Activated T-cell treated with anti-CD3 and anti-CD28 coated beads, Interleukin-2, amount 50 U/mL, for 1 hour (primary cell): ENCODE data around the gene TNXB.

Experiments
- DNase-seq: peaks from one replicate; pipeline ENCODE4 v3.0.0-alpha.2; 2020

The TNXB gene, protein sequence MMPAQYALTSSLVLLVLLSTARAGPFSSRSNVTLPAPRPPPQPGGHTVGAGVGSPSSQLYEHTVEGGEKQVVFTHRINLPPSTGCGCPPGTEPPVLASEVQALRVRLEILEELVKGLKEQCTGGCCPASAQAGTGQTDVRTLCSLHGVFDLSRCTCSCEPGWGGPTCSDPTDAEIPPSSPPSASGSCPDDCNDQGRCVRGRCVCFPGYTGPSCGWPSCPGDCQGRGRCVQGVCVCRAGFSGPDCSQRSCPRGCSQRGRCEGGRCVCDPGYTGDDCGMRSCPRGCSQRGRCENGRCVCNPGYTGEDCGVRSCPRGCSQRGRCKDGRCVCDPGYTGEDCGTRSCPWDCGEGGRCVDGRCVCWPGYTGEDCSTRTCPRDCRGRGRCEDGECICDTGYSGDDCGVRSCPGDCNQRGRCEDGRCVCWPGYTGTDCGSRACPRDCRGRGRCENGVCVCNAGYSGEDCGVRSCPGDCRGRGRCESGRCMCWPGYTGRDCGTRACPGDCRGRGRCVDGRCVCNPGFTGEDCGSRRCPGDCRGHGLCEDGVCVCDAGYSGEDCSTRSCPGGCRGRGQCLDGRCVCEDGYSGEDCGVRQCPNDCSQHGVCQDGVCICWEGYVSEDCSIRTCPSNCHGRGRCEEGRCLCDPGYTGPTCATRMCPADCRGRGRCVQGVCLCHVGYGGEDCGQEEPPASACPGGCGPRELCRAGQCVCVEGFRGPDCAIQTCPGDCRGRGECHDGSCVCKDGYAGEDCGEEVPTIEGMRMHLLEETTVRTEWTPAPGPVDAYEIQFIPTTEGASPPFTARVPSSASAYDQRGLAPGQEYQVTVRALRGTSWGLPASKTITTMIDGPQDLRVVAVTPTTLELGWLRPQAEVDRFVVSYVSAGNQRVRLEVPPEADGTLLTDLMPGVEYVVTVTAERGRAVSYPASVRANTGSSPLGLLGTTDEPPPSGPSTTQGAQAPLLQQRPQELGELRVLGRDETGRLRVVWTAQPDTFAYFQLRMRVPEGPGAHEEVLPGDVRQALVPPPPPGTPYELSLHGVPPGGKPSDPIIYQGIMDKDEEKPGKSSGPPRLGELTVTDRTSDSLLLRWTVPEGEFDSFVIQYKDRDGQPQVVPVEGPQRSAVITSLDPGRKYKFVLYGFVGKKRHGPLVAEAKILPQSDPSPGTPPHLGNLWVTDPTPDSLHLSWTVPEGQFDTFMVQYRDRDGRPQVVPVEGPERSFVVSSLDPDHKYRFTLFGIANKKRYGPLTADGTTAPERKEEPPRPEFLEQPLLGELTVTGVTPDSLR (N-terminal part only)

DNA sequence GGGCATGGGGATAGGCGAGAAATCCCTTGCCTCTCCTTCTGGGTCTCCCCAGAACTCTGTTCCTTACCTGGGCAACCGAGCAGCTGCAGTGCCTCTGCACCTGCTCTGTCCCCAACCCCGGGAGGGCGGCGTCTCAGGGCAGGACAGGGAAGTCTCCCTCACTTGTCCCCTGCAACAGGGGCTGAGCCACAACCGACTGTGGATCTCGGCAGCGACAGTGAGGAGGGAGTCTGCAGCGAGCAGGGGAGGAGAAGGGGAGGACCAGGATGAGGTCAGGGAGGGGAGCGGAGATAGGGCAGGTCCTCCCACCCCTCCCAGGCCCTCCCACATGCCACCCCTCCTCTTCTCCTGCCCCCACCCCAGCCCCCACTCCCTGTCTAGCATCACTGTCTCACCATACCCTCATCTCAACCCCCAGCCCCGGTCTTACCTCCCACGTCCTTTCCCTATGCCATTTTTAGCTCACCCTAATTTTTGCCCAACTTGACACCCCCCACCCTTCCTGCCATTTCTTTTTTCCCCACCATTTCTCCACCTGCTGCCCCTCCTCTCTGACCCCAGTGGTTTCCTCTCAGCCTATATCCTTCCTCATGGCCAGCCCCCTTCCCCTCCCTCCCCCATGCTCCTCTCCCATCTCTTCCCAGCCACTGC lies at the start of gene TNXB:
Gene TNXB, minus strand, starts transcription at position 225 of the 651 bp plus-strand sequence. CDS start 11,140 bp downstream, outside the sequence.
- no peak for DNase-seq

DNA sequence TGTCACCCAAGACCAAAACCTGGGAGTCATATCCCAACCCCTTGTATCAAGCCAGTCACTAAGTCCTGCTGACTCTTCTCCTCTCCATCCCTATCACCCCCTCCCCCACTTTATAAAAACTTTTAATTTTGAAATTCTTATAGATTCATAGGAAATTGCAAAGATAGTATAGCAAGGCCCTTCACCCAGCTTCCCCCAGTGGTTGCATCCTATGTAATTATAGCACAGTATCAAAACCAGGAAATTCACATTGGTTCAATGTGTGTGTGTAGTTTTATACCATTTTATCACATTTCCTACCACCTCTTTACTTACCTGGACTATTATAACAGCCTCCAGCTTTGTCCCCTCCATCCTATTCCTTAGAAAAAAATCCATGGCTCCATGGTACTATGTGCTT lies 48.9 kb upstream of the TNXB start:
- DNase-seq, result no peak

DNA sequence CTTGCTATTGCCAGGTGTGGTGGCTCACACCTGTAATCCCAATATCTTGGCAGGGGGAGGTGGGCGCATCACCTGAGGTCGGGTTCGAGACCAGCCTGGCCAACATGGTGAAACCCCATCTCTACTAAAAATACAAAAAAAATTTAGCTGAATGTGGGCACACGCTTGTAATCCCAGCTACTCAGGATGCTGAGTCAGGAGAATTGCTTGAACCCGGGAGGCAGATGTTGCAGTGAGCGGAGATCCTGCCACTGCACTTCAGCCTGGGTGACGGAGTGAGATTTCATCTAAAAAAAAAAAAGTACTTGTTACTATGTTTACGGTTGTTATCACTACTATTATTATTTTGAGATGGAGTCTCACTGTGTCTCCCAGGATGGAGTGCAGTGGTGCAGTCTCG lies 47.8 kb upstream of the TNXB start:
- no peak for DNase-seq

DNA sequence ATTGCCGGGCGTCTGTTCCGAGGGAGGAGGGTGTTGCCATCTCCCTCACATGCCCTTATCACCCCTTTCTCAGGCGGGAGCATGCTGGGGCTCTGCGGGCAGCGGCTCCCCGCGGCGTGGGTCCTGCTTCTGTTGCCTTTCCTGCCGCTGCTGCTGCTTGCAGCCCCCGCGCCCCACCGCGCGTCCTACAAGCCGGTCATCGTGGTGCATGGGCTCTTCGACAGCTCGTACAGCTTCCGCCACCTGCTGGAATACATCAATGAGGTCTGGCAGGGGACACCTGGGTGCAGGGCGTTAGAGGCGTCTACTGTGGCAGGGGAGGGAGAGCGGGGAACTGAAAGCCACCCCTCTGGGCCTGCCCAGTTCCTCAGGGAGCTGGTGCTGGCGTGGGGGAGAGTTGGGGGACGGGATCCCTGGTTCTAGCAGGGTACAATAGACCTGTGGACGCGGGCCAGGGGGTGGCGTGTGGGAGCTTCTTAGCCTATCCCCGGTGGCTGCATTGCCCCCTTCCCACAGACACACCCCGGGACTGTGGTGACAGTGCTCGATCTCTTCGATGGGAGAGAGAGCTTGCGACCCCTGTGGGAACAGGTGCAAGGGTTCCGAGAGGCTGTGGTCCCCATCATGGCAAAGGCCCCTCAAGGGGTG lies 45.5 kb upstream of the TNXB start:
- DNase-seq, result peak; percentile 66

DNA sequence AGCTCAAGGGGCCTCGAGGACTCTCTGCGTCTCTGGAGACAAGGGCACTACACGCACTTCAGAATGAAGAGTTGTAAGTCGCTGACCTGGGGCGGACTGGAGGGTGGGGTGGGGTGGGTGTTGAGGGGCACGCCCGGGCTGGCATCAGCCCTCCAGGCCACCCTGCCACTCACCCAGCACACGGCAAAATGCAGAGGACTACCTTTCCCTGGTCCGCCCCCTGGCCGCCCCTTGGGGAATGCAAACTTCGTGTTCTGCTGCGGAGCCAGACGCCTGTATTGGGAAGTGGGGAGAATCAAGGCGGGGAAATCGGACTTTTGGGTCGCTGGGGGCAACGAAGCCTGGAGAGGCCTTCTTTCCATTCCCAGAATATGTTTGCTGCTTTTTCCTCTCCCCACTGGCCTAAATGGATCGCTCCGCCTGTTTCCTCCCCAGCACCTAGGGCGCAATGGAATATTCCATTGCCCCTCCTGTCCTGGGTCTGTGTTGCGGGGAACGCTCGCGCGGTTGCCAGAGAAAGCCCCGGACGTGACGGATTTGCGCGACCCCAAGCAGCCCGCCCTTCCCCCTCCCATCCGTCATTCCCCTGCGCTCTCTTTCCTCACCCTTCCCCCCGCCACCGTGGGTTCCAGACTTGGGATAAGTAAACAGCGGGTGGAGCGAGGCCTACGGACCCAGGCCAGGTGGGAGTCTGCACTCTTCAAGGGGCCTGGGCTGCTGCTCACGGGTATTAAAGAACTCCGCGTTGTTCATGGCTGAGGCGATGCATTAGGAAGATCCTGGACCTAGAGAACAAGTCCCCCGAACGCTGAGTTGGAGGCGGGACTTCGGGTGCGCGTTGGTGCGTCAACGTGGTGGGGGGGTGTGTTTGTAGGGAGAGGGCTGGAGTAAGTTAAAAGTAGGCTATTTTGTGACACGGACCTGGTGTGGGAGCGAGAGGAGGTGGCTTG lies 44.7 kb upstream of the TNXB start, which contains the start of gene PPT2:
Gene PPT2, plus strand, starts transcription at position 578 of the 950 bp plus-strand sequence. CDS start 454 bp downstream, outside the sequence.
- peak; percentile 75 for DNase-seq

DNA sequence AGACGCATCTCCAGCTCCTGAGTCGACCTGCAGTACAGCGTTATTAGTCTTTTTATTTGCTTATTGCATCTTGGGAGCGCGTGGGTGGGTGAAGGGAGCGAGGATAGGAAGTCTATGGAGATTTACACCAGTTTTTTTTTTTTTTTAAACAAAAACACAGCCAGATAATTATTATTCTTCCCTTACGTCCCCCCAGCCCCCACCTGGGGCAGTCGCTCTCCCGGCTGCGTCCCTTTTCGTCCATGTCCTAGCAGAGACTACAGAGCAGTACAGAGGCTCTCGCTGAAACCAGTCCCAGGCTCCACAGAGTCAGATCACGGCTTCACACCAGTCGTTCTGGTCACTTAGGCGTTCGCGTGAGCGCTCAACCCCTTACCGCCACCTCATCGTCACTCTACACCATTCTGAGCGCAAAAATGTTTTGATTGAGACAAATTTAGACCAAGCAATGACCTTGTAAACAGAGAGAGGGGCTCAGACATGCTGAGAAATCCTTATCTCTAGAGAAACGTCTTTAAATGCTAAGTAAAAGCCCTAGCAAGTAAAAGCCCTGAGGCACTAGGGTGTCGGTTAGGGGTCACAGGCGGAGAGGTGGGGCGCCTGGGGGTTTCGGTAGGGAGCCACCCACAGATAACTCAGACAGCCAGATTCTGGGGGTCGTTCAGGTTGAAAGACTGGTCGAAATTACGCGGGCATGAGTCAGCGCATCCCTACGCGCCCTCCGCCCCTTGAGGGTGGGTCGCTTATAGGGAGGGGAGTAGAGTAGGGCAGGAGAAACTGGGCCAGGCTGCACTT lies 43.8 kb upstream of the TNXB start:
- no peak for DNase-seq

DNA sequence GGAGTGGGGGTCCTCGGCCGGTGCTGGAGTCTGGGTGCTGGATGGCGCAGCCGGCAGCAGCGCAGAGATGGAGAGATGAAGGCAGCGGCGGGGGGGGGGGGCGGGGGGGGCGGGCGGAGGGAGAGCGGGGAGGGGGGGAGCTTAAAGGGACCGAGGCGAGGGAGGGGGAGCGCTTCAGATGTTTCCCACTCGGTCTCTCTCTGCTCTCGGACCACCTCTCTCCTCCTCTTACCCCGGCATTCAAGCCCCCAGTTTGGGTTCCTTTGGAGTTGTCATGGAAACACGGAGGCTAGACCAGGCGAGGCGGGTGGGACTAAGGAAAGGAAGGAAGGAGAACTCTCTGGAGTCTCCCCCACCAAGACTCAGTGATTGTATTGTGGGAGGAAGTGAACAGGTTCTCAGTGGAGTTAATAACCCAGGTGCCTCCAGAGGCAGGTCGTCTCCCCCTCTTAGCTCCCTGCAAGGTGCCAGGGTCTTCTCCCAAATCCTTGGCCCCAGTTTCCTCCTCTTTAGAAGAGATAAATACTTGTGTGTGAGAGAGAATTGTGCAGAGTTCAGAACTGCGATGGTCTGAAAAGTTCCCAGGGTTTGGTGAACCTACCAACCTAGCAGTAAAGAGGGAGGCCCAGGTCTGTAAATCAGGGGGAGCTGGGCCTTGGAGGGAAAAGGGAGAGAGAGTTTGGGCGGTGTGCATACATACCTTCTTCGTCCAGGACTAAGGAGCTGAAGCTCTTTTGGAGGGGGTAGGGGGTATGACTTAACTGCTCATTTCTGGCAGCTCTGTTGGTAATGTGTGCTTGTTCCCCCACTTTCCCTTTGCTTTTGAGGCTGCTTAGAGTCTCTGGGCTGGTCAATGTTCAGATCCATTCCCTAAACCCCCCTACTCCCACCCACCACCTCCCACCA lies 43.0 kb upstream of the TNXB start, which contains the start of gene PRRT1:
Gene PRRT1, minus strand, starts transcription at position 77 of the 906 bp plus-strand sequence. CDS start 112 bp downstream, outside the sequence.
- peak; percentile 35 for DNase-seq

DNA sequence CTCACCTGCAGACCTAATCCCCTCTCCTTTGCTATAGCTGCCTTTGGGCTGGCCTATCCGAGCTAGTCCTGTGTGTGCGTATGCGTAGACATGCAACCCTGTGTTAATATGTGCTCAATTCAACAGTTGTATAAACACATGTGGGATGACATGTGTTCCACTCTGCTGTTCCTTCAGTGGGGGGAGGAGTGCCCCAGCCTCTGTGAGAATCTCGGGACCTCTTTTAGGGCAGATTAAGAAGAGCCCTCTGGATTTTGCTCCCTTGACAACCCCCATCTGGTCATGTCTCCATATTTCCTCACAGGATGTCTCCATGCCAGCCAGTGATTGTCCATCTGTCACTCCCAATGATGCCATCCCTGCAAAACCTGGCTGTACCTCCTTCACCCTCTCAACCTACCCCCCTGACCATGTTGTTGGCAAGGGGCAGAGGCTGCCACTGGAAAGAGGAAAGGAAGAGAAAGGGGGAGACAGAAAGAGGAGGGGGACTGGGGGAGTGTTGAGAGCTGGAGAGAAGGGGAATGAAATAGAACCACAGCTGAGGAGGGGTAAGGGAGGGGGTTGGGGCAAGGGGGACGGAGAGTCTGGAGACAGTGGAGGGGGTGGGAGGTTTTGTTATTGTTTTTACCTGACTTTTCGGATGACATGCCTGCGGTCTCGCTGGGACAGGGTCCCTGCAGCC lies 42.2 kb upstream of the TNXB start:
- peak; percentile 36 for DNase-seq

DNA sequence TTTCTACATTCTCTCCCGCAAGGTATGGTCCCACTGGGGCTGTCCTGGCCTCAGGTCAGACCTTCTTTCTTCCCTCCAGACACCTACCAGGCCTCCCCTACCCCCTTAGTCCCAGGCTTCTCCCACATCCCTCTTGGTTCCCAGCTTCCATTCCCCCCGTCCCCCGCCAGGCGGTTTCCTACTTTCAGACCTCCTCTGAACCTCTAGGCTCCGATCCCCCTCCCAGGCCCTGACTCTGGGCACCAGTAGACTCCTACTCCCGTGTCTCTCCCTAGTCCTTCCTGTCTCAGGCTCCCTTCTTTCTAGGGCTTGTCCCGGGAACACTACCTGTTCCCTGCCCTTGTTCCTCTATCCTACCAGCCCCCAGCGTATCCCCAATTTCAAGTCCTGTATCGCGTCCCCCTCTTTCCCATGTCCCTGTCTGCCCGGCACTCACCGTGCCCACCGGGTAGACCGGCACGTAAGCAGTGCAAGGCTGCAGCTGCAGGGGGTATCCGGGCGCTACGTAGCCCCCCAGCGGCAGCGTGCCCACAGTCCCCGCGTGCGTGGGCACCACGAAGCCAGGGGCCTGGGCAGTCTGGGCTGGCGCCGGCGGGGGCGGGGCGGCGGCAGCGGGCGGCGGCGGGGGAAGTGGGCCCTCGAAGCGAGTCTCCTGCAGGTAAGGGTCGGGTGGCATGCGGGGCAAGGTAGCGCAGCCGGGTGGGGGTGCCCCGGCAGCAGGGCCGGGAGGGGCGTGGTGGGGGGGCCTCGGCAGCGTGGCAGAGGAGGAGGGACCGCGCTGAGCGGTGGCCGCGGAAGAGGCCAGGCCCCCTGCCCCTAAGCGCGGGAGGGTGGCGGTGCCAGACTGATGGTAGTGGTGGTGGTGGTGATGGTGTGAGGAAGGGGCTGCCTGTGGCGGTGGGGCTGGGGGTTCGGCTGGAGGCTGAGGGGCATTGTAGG lies 41.1 kb upstream of the TNXB start:
- DNase-seq, result no peak

DNA sequence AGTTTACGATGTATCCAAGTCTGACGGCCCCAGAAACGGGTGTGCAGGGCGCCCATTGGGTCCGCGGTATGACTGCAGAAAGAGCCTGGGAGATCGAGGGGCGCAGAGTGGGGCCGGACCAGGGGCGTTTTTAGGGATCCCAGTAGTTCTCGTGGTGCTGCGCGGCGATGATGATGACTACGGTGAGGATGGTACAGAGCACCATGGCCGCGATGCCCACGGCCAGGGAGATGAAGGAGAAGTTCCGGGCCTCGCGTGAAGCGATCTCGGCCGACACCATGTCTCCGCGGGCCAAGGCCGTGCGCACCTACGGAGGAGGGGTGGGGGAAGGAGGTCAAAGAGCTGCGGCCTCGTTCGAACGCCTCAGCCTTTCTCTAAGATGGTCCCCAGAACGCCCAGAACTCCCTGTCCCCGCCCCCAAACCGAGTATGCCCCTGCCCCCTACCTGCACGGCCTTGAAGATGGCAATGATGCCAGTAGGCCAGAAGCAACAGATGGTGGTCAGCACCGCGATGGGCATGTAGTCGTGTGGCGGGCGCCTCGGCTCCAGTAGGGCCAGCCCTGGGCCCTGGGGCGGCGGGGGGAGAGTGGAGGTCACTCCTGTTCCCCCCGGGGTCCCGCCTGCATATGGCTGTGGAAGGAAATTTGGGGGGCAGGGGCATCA lies 40.1 kb upstream of the TNXB start:
- DNase-seq, result no peak

DNA sequence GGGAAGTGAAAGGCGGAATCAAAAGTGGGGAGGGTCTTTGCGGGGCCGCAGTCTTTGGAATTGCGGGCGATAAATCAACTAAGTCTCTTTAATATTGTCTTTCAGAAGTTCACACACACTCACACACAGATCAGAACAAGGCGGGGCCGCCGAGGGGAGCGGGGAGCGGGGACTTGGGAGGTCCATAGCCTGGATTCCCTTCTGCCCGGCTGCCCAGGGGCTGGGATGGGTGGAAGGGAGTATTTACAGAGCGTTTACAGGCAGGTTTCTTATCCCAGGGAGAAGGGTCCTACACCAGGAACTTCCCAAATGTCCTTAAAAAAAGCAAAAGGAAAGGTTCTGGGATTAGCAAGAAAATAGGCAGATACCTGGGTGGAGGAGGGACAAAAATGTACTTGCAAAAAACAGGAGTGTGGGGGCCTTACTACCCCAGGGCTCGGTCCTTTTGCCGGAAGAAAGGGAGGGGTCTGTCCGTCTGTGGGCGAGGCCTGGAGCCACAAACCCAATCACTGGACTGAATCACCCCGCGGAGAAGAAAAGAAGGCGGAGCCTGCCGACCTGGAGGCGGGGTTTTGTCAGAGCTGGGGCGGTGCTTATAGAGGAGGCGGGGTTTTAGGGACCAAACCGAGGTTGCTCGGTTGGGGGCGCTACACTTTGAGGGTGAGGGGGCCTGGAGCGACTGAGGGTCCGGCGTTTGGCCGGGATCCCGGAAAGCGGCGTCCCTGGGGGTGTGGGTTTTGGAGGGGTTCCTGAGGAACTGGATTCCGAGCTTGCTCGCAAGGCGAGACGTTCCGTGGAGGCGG lies 39.4 kb upstream of the TNXB start:
- peak; percentile 79 for DNase-seq

DNA sequence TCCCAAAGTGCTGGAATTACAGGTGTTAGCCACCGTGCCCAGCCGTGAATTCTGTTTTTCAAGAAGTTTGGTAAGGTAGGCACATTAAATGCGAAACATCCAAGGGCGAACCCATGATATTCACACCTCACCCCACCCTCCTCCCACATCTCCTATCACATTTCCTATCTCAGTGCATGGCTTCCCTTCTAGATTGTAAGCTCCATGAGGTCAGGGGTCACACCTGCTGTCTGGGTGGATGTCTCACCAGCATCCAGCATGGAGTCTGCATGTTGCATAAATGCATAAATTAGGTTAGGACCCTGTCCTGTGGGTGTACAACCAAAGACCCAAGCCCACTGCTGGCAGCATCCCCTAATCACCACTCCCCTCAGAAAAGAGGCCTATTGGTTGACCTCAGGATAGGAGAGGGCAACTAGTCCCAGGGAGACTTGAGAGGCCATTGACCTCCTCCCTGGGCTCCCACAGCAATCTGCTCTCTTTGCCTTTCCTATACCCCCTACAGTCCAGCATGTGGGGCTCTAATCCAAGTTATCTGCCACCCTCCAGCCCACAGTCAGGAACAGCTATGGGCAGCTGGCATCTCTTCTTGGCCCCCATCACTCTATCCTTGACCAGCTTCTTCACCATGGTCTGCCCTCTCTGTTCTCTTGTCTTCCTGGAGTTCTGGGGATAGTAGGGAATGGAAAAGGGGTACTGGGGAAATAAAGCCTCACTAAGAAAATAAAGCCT lies 38.4 kb upstream of the TNXB start:
- no peak for DNase-seq

DNA sequence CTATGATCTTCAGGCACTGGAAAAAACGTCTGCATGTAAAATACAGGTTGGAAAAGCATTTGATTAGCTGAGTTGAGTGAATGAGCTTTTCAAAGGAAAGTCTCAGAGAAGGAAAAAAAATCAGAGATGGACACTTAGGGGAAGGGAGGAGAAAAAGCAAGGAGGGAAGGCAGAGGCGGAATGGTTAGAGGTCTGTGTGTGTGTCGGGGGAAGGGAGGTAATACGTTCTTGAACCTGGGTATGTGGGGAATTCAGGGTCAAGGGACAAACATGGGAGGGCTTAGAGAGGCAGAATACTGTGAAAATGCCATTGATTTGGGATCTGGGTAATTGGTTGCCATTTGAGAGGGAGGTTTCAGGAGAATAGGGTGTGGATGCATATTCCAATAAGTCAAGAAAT lies 37.5 kb upstream of the TNXB start:
- DNase-seq, result no peak

DNA sequence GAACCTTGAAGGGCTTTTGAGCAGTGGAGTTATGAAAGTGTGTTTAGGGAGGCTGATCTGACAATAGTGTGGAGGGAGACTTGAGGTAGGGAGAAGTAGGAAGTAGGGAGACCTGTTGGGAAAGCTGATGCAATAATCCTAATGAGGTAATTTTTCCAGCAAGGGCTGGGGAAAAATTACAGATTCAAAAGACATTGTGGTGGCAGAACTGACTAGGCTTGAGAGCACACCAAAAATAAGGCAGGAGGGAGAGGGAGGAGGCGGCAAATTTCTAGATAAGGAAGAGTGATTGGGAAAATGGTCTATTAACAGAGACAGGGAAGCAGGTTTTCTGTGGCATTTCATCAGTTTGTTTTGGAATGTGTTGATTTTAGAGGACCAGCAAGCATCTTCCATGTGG lies 37.1 kb upstream of the TNXB start:
- DNase-seq, result no peak
